ENCODE data around the gene SENP8. TPM values are rescaled to one million over a fixed set of nuclear protein-coding genes. Genes with fewer than 3 reads are reported as not detected.

SENP8 gene
- total and polyA plus RNA-seq, 2 experiments from 2014 or later, result 1.5 to 2.0 TPM

- Histone ChIP-seq H3K4me2 (no peak overlapping the region), H3K9me3 (ENCODE audit: low read depth) (no peaks in the 10 kb centered on the region), H3K27me3 (no peaks in the 10 kb centered on the region), H3K79me2 (peaks cover 93% of the 10 kb centered on the region), H3K9me2 (replicated peaks; ENCODE audit: insufficient read depth) (no peaks in the 10 kb centered on the region), H3K27ac (no peak overlapping the region), H3K4me3 (no peak overlapping the region), H3K4me1 (ENCODE audit: insufficient read depth) (peaks cover 12% of the 10 kb centered on the region), H2AFZ (no peak overlapping the region), H3K36me3 (replicated peaks; ENCODE audit: insufficient read depth, low read depth) (no peaks in the 10 kb centered on the region), H4K20me1 (ENCODE audit: insufficient read depth, poor library complexity, severe bottlenecking) (peaks cover 20% of the 10 kb centered on the region)
- TF ChIP-seq EZH2phosphoT487 (IDR thresholded peaks at IDR 0.05; ENCODE audit: low read depth, severe bottlenecking, unreplicated experiment), result no peak
- TF ChIP-seq CTCF (IDR thresholded peaks at IDR 0.05; ENCODE audit: poor library complexity), result no peak
- TF ChIP-seq EZH2 (IDR thresholded peaks at IDR 0.05; ENCODE audit: borderline replicate concordance), result no peak
- DNase-seq (ENCODE audit: low spot score), result no peak
Measured at GRCh38 chr15:72112805-72113204, 5.4 kb upstream of the SENP8 start.

GRCh38 chr15:72113347-72114031, 4.7 kb upstream of the SENP8 start:
- Histone ChIP-seq H3K27ac (no peak overlapping the region), H3K27me3 (no peaks in the 10 kb centered on the region), H2AFZ (no peak overlapping the region), H3K9me2 (replicated peaks; ENCODE audit: insufficient read depth) (no peaks in the 10 kb centered on the region), H4K20me1 (ENCODE audit: insufficient read depth, poor library complexity, severe bottlenecking) (peaks cover 20% of the 10 kb centered on the region), H3K4me2 (no peak overlapping the region), H3K4me1 (ENCODE audit: insufficient read depth) (peaks cover 12% of the 10 kb centered on the region), H3K9me3 (ENCODE audit: low read depth) (no peaks in the 10 kb centered on the region), H3K36me3 (replicated peaks; ENCODE audit: insufficient read depth, low read depth) (no peaks in the 10 kb centered on the region), H3K79me2 (peaks cover 86% of the 10 kb centered on the region), H3K4me3 (no peak overlapping the region)
- TF ChIP-seq EZH2 (IDR thresholded peaks at IDR 0.05; ENCODE audit: borderline replicate concordance) (no peak), EZH2phosphoT487 (IDR thresholded peaks at IDR 0.05; ENCODE audit: low read depth, severe bottlenecking, unreplicated experiment) (no peak), CTCF (IDR thresholded peaks at IDR 0.05; ENCODE audit: poor library complexity) (no peak)
- DNase-seq (ENCODE audit: low spot score), result no peak
- WGBS (ENCODE audit: low lambda C conversion rate, missing lambda C conversion rate), result 70% methylated on average over 4 of the region's 4 CpGs

GRCh38 chr15:72116731-72117485, 1.3 kb upstream of the SENP8 start:
- DNase-seq (ENCODE audit: low spot score), result peak; percentile 53
- Histone ChIP-seq H2AFZ (peak overlapping the region; percentile 76), H3K27ac (peak overlapping the region; percentile 95), H3K9me2 (replicated peaks; ENCODE audit: insufficient read depth) (no peaks in the 10 kb centered on the region), H3K9me3 (ENCODE audit: low read depth) (no peaks in the 10 kb centered on the region), H3K36me3 (replicated peaks; ENCODE audit: insufficient read depth, low read depth) (no peaks in the 10 kb centered on the region), H3K4me3 (peak overlapping the region; percentile 95), H3K4me2 (peak overlapping the region; percentile 91), H3K79me2 (peaks cover 70% of the 10 kb centered on the region), H3K4me1 (ENCODE audit: insufficient read depth) (peaks cover 12% of the 10 kb centered on the region), H4K20me1 (ENCODE audit: insufficient read depth, poor library complexity, severe bottlenecking) (peaks cover 20% of the 10 kb centered on the region), H3K27me3 (no peaks in the 10 kb centered on the region)
- 2% methylated on average over 24 of the region's 24 CpGs for WGBS (ENCODE audit: low lambda C conversion rate, missing lambda C conversion rate)
- TF ChIP-seq EZH2phosphoT487 (IDR thresholded peaks at IDR 0.05; ENCODE audit: low read depth, severe bottlenecking, unreplicated experiment) (no peak), EZH2 (IDR thresholded peaks at IDR 0.05; ENCODE audit: borderline replicate concordance) (no peak), CTCF (IDR thresholded peaks at IDR 0.05; ENCODE audit: poor library complexity) (no peak)

All from hepatocyte (in vitro differentiated cells).